ENCODE data around the gene ZMYND15.

DNA sequence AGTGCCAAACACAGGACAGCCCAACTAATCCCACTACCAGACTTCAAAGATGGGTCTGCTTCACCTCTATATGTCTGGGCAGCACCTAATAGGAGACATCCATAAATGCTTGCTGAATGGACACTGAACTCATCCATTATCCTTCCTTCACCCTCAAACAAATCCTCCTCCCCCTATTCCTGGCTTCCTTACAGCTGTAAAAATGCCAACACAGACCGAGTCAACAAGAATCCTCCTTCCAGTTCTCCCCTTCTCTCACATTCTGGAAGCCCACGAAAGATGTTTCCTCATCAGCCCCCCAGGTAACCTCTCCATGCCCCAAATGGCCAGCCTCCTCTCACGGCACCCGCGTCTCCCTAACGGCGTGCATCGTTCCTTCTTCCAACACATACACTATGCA lies 47.9 kb upstream of the ZMYND15 start:
- TF ChIP-seq, protein P1, sequence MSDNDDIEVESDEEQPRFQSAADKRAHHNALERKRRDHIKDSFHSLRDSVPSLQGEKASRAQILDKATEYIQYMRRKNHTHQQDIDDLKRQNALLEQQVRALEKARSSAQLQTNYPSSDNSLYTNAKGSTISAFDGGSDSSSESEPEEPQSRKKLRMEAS (IDR thresholded peaks at IDR 0.05), result no peak
- no peak for TF ChIP-seq TCF7L2 (IDR thresholded peaks at IDR 0.05; ENCODE audit: borderline replicate concordance, extremely low read depth, insufficient read depth, insufficient read length)
- TF ChIP-seq, protein P2, sequence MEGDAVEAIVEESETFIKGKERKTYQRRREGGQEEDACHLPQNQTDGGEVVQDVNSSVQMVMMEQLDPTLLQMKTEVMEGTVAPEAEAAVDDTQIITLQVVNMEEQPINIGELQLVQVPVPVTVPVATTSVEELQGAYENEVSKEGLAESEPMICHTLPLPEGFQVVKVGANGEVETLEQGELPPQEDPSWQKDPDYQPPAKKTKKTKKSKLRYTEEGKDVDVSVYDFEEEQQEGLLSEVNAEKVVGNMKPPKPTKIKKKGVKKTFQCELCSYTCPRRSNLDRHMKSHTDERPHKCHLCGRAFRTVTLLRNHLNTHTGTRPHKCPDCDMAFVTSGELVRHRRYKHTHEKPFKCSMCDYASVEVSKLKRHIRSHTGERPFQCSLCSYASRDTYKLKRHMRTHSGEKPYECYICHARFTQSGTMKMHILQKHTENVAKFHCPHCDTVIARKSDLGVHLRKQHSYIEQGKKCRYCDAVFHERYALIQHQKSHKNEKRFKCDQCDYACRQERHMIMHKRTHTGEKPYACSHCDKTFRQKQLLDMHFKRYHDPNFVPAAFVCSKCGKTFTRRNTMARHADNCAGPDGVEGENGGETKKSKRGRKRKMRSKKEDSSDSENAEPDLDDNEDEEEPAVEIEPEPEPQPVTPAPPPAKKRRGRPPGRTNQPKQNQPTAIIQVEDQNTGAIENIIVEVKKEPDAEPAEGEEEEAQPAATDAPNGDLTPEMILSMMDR (IDR thresholded peaks at IDR 0.05 in 2 of 3, conservative IDR thresholded peaks at IDR 0.05 in 1 of 3; ENCODE audit: borderline replicate concordance in 1 of 3, insufficient read depth in 1 of 3, low read depth in 2 of 3, low read length in 2 of 3), result no peak
- TF ChIP-seq CEBPB (IDR thresholded peaks at IDR 0.05; ENCODE audit: low read depth), result no peak
- no peak for TF ChIP-seq EGR1 (IDR thresholded peaks at IDR 0.05; ENCODE audit: low read depth)
